ENCODE data around the gene DNAH1.
"Not testable (repeated sequence)": the region's sequence is repeated elsewhere in the genome, so short reads cannot be mapped to it uniquely, and the experiment has no call there.

The DNAH1 gene

GRCh38 chr3:52313774-52314188 lies 2.3 kb upstream of the DNAH1 start:
- no peak for DNase-seq

- no peak for DNase-seq
Measured at GRCh38 chr3:52314489-52314888, 1.6 kb upstream of the DNAH1 start.

DNA sequence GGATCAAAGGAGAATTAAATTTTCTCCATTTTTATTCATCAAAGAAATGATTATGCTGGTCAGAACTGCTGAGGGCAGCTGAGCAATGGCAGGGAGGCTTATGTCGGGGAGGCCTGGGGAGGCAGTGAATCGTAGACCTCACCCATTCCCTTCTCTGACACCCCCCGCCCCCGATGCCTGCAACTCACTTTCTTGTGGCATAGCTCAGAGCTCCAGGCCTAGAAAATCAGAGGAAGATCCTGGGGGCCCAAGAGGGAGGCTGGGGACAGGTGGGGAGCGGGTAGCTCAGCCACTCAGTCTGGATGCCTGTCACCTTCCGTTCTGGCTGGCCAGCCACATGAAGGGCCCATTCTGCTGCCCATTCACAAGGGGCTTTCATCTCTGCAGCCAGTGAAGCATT lies 1.1 kb upstream of the DNAH1 start:
- no peak for DNase-seq

DNA sequence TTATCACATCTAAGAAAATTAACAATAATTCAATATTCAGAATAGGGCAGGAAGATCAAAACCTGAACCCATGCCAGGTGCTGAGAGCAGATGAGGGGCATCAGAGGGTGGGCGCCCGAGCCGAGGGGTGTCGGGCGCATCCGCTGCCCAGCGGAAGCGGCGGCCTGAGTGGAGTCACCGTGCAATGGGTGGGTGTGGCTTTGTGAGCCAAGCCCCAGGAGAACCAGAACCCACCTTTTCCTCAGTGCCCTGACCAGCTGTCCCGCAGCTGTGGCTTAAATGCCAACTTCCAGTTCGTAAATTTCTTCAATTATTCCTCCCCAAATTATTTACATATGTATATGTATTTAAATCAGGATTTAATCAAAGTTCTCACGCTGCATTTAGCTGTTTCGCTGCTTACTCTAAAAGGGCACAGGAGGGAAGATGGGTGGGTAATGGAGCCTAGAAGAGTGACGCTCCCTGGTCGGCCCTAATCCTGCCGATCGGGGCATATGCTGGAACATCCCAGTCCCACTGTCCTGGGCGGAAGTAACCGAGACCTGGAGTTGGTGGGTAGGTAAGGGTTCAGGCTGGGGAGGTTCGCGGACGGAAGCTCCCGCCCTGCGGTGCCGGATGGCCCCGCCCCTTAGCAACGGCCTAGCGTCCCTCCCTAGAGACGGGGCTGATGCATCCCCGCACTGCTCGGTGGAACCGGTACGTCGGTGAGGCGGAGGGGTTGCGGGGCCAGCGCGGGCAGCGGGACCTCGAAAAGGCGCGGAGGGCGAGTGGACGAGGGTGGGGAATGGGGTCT lies 1.3 kb downstream of the DNAH1 start:
- DNase-seq, result peak; percentile 58

DNA sequence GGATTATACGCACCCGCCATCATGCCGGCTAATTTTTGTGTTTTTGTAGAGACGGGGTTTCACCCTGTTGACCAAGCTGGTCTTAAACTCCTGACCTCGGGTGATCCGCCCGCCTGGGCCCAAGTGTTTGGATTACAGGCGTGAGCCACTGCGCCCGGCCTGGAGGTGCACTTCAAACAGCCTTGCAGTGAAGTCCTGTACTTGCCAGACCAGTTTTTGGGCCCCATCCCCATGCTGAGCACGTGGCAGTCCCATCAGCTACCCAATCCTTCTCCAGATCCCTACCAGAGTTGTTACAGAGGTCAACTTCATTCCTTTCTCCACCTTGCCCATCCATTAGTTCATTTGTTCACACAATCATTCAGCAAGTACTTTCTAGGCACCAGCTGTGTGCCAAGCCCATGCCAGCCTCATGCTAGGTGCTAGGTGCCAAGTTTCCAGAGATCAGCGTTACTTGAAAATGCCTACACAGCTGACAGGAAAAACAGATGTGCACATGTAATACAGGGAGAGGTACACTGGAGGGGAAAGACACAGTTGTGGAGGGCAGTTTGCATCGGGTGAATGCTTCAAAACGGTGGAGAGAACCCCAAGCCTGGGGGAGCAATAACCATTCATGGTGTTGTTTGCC lies 2.2 kb downstream of the DNAH1 start:
- DNase-seq, result no peak

GRCh38 chr3:52319921-52320595 lies 3.9 kb downstream of the DNAH1 start:
- no peak for DNase-seq

GRCh38 chr3:52321481-52321880 lies 5.4 kb downstream of the DNAH1 start:
- no peak for DNase-seq

GRCh38 chr3:52322466-52322865 lies 6.3 kb downstream of the DNAH1 start:
- DNase-seq, result no peak

- DNase-seq, result no peak
Measured at GRCh38 chr3:52323526-52324295, 7.6 kb downstream of the DNAH1 start.

GRCh38 chr3:52324676-52325075 lies 8.6 kb downstream of the DNAH1 start:
- DNase-seq, result no peak

- DNase-seq, result no peak
Measured at GRCh38 chr3:52325686-52326085, 9.6 kb downstream of the DNAH1 start.

DNA sequence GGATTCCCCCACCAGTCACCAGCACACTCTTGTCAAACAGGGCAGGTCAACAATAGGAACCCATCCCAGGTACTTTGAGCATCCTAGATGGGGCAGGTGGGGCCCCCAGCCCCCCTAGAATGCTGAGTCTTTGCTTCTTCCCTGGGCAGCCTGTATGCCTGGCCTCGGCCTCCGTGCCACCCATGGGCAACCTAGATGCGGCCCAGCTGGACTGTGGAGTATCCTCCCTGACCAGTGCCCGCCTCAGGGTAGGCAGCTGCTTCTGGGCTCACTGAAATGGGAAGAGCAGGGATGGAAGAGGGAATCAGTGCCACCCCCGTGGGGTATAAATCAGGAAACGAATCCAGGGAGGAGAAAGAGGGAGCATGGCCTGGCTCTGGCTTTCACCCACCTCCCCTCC lies 10.9 kb downstream of the DNAH1 start:
- no peak for DNase-seq

GRCh38 chr3:52327486-52328290 lies 11.6 kb downstream of the DNAH1 start:
- no peak for DNase-seq

GRCh38 chr3:52328536-52329080 lies 12.5 kb downstream of the DNAH1 start:
- no peak for DNase-seq

GRCh38 chr3:52330194-52330805 lies 14.2 kb downstream of the DNAH1 start:
- DNase-seq, result no peak

- DNase-seq, result no peak
Measured at GRCh38 chr3:52331091-52331490, 15.0 kb downstream of the DNAH1 start.

GRCh38 chr3:52331906-52332305 lies 15.8 kb downstream of the DNAH1 start:
- DNase-seq, result no peak

GRCh38 chr3:52333869-52334557 lies 17.9 kb downstream of the DNAH1 start:
- DNase-seq, result no peak

- not testable (repeated sequence) for DNase-seq
Measured at GRCh38 chr3:52338131-52338530, 22.0 kb downstream of the DNAH1 start.

DNA sequence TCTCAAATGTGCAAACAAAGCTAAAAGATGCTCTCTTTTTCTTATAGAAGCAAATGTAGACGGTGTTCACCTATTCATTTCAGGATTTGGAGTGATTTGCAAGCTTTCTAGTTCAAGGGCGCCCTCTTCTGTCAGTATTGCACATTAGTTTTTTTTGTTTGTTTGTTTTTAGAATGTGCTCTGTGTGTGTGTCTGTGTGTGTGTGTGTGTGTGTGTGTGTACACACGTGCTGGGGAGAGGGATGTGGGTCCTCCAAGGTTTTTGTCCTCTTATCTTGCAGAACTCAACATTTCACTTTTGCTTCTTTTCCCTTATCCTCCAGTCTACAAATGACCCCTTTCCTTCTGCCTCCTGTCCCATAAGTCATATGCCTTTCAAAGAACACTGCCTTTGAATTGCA lies 23.5 kb downstream of the DNAH1 start:
- peak; percentile 21 for DNase-seq

- no peak for DNase-seq
Measured at GRCh38 chr3:52341123-52341522, 25.0 kb downstream of the DNAH1 start.

Measured in effector CD8-positive, alpha-beta T cell (primary cell).